Right hindlimb (tissue), 1 donor: ENCODE data around the gene SREBF1.

Source experiments
- DNase-seq: peaks from one replicate; pipeline ENCODE4 v3.0.0-alpha.2; 2018

The SREBF1 gene

DNA sequence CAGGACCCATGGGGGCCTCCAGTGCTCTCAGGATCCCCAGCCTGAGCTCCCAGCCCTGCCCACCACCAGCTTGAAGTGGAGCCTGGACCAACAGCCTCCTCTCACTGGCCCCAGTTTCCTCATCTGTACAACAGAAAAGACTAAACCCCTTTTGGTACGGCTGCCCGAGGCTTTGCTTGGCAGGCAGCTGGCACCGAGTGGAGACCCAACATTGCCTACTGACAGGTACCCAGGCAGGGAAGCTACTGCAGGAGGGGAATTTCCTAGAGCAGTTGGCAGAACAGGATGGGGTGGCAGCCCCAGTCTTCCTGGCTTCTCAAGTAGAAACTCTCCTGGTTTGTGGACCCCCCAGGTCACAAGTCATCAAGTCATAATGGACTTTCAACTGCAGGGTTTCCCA, 14.2 kb downstream of the SREBF1 start:
- DNase-seq: no peak

DNA sequence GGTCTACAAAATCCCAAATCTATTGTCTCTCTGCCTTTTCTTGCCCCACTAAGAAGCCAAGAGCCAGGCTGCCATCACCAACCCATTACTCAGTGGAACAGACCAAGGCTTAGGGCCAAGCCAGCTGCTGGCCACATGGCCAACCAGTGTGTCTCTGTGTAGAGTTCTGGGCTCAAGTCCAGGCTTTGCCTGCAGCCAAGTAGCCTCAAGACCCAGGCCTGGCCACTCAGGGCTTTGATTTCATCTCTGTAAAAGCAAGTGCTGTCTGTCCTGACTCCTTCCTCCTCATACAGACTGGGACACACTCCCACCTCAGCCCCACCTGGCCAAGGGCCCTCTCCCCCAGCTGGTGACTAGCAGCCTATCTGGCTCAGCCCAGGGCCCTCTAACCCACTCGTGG, 14.6 kb downstream of the SREBF1 start:
- DNase-seq: no peak

DNA sequence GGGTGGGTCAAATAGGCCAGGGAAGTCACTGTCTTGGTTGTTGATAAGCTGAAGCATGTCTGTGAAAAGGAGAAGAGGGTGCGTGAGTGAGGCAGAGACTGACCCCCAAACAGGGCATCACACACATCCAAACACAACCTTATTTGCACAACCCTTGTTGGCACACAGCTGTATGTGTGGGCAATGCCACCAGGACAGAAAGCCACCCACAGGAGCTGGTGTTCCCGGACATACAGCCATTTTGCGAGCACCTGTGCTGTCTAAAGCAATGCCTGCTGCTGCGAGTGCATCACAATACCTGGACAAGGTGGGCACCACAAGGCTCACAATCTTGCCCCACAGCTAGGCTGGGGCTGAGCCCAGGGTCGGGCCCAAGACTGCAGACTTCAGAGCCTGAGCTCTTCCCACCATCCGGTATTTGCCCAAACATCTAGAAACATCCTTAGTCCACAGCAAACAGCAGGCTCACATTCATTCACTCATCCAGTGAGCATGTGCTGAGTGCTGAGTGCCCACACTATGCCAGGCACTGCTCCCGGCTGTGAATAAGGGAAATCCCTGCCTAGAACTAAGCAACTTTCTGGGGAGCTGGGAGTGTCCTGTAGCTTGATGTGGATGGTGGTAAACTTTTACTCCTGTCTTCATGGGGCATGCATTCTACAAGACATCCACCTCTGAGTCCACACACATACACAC, 16.2 kb downstream of the SREBF1 start:
- no peak for DNase-seq

DNA sequence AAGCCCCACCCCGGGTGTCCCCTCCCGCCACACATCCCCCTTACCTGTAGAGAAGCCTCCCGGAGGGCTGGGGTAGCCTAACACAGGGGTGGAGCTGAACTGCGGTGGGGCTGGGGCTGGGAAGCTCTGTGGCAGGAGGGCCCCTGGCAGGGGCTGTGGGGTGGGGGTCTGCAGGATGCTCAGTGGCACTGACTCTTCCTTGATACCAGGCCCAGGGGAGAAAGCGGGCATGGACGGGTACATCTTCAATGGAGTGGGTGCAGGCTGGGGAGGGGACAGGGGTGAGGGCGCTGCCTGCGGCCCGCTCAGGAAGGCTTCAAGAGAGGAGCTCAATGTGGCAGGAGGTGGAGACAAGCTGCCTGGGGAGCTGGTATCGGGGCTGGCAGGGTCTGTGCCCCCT, 16.7 kb downstream of the SREBF1 start:
- DNase-seq: no peak

DNA sequence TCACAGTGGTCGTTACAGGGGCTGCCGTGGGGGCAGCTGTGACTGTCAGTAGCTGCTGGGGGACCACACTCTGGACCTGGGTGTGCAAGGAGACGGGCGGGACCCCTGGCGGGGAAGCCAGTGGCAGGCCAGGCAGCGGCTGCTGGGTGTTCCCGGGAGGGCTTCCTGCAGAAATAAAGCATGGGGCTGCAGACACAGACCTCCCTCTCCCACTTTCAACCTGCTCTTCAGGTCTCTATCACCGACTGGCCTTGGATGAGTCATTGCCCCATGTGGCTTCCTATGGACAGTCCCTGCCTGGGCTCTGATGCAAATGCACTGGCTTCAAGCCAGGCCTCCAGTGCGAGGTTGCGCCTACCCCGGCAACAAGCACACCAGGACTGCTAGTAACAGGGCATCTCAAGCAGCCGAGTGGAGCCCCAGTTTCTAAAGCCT, 17.2 kb downstream of the SREBF1 start:
- no peak for DNase-seq

DNA sequence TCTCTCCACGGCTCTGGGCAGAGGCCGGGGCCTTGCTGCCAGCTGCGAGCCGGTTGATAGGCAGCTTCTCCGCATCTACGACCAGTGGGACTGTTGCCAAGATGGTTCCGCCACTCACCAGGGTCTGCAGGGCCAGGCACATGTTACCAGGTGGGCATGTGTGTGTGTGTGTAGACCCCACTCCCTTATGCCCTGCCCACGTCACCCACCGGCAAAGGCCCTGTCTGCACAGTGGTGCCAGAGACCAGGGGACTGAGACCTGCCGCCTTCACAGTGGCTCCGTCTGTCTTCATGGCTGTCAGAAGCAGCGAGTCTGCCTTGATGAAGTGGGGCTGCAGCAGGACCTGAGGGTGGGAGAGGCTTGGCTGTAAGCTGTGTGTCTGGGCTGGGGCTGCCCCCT, 17.7 kb downstream of the SREBF1 start:
- no peak for DNase-seq

DNA sequence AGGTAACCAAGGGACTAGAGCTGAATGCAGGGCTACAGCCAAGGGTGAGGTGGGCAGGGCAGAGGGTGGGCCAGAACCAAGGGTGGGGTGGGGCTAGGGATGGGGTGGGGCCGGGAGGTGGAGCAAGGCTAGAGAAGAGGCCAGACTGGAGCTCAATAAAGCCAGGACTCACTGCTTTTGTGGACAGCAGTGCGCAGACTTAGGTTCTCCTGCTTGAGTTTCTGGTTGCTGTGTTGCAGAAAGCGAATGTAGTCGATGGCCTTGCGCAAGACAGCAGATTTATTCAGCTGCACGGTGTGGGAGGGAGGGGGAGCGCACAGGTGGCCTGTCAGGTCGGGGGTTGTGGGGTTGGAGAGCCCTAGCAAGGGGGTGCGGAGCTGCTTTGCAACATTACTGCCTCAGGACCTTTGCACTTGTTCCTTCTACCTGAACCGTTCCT, 18.7 kb downstream of the SREBF1 start:
- no peak for DNase-seq

DNA sequence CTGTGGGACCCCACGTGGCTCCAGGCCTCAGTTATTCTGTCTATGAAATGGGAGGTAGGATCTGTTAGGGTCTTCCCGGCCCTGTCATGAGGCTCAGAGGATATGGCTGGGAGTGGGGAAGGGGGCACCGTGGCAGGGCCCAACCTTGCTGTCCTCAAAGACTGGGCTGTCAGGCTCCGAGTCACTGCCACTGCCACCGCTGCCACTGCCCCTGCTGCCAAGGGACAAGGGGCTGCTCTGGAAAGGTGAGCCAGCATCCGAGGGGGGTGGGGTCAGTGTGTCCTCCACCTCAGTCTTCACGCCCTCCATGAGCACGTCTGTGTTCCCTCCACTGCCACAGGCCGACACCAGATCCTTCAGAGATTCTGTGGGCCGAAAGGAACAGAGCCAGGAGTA, 19.2 kb downstream of the SREBF1 start:
- DNase-seq: no peak

DNA sequence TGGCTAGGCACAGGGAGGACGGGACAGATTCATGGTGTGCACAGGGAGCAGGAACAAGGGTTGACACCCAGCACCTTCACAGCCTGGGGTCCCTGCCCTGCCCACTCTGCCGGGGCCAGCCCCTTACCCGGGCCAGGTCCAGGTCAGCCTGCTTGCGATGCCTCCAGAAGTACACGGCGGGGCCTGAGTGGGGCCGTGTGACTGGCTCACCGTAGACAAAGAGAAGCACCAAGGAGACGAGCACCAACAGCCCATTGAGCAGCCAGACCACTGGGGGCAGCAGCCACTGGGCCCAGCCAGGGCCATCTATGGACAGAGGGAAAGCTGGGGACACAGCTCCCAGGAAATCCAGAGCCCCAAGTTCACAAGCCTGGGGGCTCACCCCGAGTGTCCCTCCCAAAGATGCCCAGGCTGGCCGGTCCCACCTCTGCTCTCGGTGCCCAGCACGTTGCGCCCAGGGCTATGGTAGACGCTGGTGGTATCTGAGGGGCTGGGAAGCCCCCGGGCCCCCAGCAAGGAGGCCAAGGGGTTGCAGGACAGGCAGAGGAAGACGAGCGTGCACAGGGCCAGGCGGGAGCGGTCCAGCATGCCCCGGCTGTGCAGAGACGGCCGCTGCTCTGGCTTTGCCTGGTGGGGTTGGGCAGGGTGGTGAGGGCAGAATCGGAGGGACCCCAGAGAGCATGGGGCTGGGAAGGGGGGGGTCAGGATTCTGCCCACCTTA, 19.8 kb downstream of the SREBF1 start:
- DNase-seq: no peak

DNA sequence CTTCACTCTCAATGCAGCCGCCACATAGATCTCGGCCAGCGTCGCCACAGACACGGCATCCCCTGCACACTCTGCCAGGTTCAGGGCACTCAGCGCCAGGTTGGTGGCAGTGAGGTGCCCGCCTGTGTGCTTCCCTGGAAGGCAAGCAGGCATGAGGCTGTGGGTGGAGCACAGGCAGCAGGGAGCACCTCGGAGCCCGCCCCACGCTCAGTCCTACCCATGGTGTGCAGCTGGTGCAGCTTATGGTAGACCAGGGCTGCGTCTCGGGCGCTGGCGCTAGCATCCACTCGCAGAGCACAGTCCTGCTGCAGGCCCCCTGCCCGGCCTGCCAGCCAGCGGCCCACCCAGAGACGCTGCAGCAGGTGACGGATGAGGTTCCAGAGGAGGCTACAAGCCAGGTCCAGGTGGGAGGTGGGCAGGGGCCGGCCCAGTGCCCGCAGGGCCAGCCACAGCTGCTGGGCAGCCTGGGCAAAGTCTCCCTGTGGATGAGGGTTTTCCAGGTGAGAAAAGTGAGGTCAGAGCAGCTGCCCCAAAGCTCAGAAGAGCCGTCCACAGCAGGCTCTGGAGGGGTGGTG, 20.5 kb downstream of the SREBF1 start:
- no peak for DNase-seq

DNA sequence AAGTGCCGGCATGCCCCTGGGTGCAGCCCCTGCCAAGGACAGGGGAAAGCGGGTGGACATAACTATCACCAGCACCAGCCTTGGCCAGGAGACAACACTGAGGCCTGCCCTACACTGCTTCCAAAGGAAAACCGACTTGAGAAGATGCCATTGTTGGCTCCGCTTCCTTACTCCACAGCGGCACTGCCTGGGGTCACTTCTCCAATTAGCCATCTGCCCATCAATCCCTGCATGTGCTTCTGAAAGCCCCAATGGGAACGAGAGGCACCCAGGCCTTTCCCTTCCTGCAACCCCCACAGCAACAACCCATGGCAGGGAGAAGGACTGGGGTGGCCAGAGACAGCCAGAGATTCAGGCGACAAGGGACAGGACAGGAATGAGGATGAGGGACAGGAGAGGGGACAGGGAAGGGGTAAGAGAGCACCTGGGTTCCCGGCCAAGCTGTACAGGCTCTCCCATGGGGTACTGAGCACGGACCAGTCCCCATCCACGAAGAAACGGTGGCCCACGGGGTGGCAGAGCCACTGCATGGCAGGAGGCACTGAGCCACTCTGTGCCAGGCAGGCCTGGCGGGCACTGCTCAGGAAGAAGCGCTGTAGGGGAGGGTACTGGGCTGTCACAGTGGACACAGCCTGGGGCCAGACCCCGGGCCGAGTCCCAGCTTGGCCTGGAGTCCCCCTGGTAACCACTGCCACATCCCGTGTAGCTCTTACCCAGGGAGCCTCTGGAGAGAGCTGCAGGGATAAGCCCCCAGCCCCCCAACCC, 21.2 kb downstream of the SREBF1 start:
- no peak for DNase-seq

DNA sequence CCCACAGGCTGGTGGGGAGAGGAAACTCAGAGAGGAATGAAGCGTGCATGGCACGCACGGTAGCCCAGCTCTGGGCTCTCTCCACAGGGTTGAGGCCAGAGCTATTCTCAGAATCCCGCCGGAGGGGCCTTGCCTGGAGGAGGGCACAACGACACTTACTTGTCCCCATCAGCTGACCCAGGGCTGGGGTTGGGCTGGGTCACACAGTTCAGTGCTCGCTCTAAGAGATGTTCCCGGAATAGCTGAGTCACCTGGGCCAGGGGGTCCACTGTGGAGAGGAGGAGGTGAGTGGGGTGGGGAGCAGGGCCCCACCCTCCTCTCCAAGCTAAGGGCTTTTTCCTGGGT, 21.8 kb downstream of the SREBF1 start:
- no peak for DNase-seq

DNA sequence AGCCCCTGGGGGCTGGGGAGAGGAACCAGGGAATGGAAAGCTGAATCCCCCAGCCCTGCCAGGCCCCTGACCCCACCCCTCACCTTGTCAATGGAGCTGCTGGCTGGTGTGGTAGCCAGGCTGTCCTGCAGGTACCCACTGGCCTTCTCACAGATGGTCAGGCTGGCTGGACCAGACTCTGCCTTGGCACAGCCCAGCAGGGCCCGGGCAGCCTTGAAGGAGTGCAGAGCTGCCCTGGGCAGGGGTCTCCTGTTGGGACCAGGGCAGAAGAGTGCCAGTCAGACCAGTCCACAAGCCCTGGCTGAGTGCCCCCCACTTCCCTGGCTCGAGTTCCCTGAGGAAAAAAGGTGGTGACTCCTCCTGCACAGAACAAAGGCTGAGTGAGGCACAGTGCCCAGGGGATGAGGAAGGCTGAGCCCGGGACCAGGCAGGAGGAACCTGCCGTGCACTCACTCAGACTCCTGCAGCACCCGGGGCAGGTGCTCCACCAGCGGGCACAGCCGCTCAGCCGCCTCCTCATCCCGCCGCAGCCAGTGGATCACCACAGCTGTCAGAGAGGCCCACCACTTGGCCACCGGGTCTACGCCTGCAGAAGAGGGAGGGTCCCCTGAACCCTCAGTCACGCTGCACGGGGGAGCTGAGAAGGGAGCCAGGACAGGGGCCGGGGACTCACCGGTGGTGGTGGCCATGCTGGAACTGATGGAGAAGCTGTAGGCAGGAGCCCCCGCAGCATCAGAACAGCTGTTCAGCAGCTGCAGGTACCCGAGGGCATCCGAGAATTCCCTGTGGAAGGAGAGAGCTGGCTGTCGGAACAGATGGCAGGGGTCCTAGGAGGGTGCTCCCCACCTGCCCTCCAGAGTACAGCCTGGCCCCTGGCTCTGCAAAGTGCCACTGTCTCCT, 22.4 kb downstream of the SREBF1 start:
- DNase-seq: no peak

DNA sequence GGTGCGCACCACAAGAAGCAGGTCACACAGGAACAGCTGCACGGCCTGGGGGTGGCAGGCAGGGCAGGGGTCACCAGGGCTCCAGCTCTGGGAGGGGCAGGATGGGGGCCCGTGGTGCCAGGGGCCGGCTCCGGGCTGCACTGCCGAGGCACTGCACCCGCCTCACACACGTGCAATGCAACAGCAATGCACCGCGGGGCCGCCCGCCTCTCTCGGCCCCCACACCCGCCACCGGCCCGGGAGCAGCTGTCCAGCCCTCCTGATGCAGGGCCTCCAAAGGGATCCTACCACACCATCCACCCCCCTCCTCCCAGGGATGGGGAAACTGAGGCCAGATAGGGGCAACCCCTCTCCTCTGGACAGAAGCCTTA, 23.1 kb downstream of the SREBF1 start:
- no peak for DNase-seq

DNA sequence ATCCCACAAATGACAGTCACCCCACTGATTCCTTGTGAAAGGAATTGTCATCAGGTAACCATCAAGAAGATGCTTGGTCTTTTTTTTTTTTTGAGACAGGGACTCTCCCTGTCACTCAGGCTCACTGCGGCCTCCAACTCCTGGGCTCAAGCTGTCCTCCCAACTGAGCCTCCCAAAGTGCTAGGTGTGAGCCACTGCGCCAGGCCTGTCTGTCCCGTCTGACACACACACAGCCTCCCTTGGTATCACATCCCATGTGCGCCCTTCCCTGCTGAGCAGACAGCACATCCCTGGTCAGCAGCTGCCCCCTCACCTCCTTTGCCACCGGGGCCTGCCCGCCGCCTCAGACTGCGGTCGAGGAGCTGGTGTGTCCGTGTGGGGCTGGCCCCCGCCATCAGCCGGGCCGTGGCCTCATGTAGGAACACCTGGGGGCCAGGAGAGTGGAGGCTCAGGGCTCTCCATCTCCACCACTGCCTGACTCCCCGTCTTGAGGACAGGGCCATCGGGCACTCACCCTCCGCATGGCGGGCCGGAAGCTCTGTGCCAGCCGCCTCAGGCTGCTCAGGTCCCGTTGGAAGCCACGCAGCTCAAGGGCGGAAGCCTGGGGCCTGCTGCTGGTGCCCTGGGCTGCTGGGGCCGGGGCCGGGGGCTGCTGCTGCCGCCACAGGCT, 23.6 kb downstream of the SREBF1 start:
- DNase-seq: no peak

DNA sequence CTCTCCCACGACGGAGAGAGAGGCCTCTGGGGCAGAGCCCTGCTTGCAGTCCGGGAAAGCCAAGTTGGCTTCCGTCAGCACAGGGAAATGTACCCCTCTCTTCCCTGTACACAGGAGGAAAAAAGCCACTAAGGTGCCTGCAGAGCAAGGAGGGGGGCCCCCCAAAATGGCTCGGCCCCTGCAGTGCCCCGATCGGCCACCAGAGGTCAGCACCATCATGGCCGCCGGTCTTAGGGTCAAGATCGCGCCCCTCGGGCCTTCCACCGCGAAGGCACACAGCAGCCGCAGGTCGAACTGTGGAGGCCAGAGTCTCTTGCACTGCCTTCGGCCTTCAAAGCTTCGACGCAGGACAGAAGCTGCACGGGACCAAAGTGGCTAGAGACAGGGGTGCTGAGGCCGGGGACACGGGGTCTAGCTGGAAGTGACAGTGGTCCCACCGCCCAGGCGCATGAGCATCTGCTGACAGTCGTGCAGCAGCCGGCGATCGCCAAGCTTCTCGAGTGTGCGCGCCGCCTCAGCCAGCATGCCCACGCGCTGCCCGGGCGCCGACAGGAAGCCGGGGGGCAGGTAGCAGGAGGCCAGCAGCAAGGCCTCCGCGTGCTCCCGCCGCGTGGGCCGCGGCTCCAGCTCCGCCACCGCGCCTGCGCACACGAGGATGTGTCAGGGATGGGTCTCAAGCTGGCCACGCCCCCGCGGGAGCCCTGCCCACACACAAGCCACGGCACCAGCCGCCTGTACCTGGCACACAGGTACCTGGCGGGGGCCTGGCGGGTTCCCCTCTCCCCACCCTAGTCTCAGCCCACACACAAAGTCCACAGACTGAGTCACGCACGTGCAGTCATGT, 24.4 kb downstream of the SREBF1 start:
- peak; percentile 82 for DNase-seq

DNA sequence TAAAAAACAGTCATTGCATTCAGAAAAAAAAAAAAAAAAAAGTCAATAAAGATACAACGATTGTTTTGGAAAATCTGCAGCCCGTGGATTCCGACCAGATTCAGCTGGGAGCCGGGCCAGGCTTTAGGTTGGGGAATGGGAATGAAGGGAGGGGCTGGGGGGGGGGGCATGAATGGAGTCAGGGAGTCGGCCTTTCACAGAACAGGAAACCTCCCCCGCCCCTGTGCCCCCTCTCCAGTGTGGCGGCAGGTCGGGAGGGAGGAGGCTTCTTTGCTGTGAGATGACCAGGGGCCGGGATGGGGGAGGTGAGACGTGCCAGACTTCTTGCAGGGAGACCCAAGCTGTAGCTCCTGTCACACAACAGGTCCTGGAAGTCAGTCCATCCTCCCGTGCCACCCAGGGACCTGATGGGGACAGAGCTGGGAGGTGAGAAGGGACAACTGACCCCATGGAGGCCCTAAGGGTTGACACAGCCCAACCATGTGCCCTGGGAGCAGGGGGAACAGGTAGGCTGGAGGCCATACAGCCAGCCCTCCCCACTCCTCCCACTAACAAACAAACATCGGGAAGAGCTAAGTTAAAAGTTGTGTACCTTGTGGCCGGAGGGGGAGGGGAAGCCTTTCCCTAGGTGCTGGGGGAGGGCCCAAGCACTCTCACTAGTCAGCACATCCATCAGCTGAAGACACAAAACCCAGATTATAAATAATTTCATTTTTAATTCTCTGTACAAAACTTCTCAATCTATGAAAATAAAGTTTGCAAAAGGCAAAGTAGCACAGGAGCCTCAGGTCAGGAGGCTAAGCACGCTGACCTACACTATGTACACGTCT, 25.2 kb downstream of the SREBF1 start:
- DNase-seq: peak; percentile 86

DNA sequence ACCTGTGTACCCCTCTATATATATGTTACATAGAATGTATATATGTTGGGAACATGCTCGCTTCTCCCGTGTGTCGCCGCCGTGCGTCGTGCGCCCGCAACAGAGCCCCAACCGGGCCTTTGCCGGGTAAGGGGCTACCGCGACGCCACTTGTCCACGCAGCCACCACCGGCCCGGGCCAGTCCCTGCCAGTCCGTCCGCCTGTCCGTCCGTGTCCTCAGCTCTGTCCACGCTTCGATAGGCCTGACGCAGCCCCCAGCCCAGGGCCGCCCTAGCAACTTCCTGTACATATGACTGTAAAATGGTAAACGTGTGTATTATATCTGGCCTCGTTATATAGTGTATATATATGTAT, 25.9 kb downstream of the SREBF1 start:
- no peak for DNase-seq

DNA sequence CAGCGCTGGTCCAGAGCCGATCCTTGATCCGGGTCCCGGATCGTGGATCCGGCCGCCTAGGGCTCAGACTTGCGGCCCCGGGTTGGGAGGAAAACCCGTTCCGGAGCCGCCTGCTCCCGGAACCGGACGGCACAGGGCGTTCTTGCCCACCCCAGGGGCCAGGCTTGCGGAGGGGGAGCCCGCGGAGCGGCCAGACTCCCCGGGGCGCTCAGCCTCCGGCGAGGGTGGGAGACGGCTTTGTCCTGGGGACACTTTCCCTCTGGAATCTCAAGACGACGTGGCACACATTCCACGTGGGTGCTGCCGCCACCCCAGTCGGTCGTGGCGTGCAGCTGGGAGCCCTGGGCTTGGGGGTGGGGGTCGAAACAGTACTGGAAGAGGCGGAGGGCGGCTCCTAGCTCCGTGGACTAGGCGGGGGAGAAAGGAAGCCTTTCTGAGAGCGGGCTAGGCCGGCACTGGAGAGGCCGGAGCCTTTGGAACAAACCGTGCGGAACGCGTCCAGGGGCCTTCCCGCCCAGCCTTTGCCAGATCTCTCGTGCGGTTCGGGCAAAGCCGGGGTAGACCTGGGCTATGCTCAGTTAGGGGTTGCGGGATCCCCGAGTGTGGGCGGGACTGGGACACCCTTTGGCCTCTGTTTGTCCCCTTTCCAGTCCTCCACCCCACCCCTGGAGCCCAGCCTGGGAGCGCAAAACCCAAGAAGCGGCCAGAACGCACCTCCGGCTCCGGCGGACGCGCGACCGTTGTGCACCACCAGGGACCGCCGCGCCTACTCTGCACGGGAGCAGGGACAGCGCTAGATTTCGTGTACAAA, 26.5 kb downstream of the SREBF1 start:
- DNase-seq: peak; percentile 85
